GM23338 (cell line): ENCODE data around the gene NPAS2. TPM values are rescaled to one million over a fixed set of nuclear protein-coding genes. Genes with fewer than 3 reads are reported as not detected.

Experiments used
- ATAC-seq: fragments of 200-7000 bp; cut with Tn5 transposase; 3 replicates; pipeline ENCODE4 v1.9.1; 2020
- DNase-seq: peaks from one replicate; pipeline ENCODE4 v3.0.0-alpha.2; 2015; ENCODE audit warnings: low spot score
- H2AFZ ChIP-seq: fragments of 200-600 bp; sonication (generic); 2 replicates; pipeline ENCODE4 v1.8.0; 2016; ENCODE audit warnings: antibody characterized with exemption, mild to moderate bottlenecking, moderate library complexity
- H3F3A ChIP-seq: fragments of 200-600 bp; sonication (generic); replicated peaks from 2 replicates; pipeline ENCODE4 v1.8.0; 2017; ENCODE audit warnings: antibody characterized with exemption, mixed run types, low read depth
- H3K27ac ChIP-seq: fragments of 200-600 bp; sonication (generic); 2 replicates; pipeline ENCODE4 v1.6.1; 2016; ENCODE audit warnings: low read depth
- H3K27me3 ChIP-seq: fragments of 200-600 bp; sonication (generic); 2 replicates; pipeline ENCODE4 v1.8.0; 2016; ENCODE audit warnings: mild to moderate bottlenecking, mixed run types, moderate library complexity; ENCODE audit not compliant: insufficient read depth
- H3K36me3 ChIP-seq: fragments of 200-600 bp; sonication (generic); 2 replicates; pipeline ENCODE4 v1.8.0; 2016; ENCODE audit warnings: mild to moderate bottlenecking; ENCODE audit not compliant: insufficient read depth
- H3K4me1 ChIP-seq: fragments of 200-600 bp; sonication (generic); 2 replicates; pipeline ENCODE4 v1.8.0; 2016; ENCODE audit warnings: mild to moderate bottlenecking, moderate library complexity; ENCODE audit not compliant: insufficient read depth
- H3K4me2 ChIP-seq: fragments of 200-600 bp; sonication (generic); 2 replicates; pipeline ENCODE4 v1.7.1; 2017; ENCODE audit warnings: mixed run types
- H3K4me3 ChIP-seq: fragments of 200-600 bp; sonication (generic); 2 replicates; pipeline ENCODE4 v1.6.1; 2016; ENCODE audit warnings: mixed run types
- H3K79me2 ChIP-seq: fragments of 200-600 bp; sonication (generic); replicated peaks from 2 replicates; pipeline ENCODE4 v1.8.0; 2017; ENCODE audit warnings: mild to moderate bottlenecking; ENCODE audit not compliant: insufficient read depth
- H3K9me2 ChIP-seq: fragments of 200-600 bp; sonication (generic); 2 replicates; pipeline ENCODE4 v1.8.0; 2017; ENCODE audit not compliant: insufficient read depth
- H4K20me1 ChIP-seq: fragments of 200-600 bp; sonication (generic); replicated peaks from 2 replicates; pipeline ENCODE4 v1.8.0; 2017; ENCODE audit warnings: mild to moderate bottlenecking; ENCODE audit not compliant: insufficient read depth
- H3K27ac Mint-ChIP-seq: 2 replicates; pipeline ENCODE4 v1.8.0; 2020; ENCODE audit warnings: inconsistent platforms, mild to moderate bottlenecking, moderate library complexity, mixed read lengths
- H3K27me3 Mint-ChIP-seq: 3 replicates; pipeline ENCODE4 v1.8.0; 2022; ENCODE audit warnings: low read depth, mild to moderate bottlenecking, moderate library complexity, mixed read lengths, inconsistent platforms; ENCODE audit not compliant: insufficient read depth, poor library complexity
- H3K36me3 Mint-ChIP-seq: 3 replicates; pipeline ENCODE4 v1.8.0; 2021; ENCODE audit warnings: low read depth, mild to moderate bottlenecking, inconsistent platforms, moderate library complexity, mixed read lengths
- H3K4me1 Mint-ChIP-seq: 3 replicates; pipeline ENCODE4 v1.8.0; 2020; ENCODE audit warnings: mild to moderate bottlenecking, inconsistent platforms, mixed read lengths
- H3K4me3 Mint-ChIP-seq: 3 replicates; pipeline ENCODE4 v1.8.0; 2021; ENCODE audit warnings: moderate library complexity, mild to moderate bottlenecking, inconsistent platforms, mixed read lengths
- H3K9me3 Mint-ChIP-seq: 3 replicates; pipeline ENCODE4 v1.8.0; 2020; ENCODE audit warnings: moderate library complexity, mild to moderate bottlenecking, inconsistent platforms, mixed read lengths
- CREB1 ChIP-seq: fragments of 250-450 bp; sonication (Bioruptor Pico); IDR thresholded peaks from 2 replicates; pipeline ENCODE4 v1.5.0; 2020; ENCODE audit warnings: low read depth, mild to moderate bottlenecking, moderate library complexity
- CTCF ChIP-seq, 2 experiments: fragments of 200-600 bp in 1 of 2; sonication (generic) in 1 of 2; conservative IDR thresholded peaks; 2 replicates each; pipeline versions ENCODE4 v1.5.1 to v1.6.1; 2016 to 2017; ENCODE audit warnings: antibody characterized with exemption in 2 of 2, low read depth in 2 of 2, mild to moderate bottlenecking in 2 of 2, moderate library complexity in 1 of 2
- ETS1 ChIP-seq: IDR thresholded peaks from 2 replicates; pipeline ENCODE4 v1.6.1; 2016; ENCODE audit warnings: antibody characterized with exemption
- EZH2 ChIP-seq: fragments of 200-600 bp; sonication (generic); IDR thresholded peaks from one replicate; pipeline ENCODE4 v1.8.0; 2017; ENCODE audit warnings: antibody characterized with exemption, mild to moderate bottlenecking, low read depth; ENCODE audit not compliant: unreplicated experiment
- EZH2phosphoT487 ChIP-seq: fragments of 200-600 bp; sonication (generic); IDR thresholded peaks from one replicate; pipeline ENCODE4 v1.8.1; 2018; ENCODE audit warnings: antibody characterized with exemption; ENCODE audit not compliant: unreplicated experiment
- NANOG ChIP-seq: IDR thresholded peaks from 2 replicates; pipeline ENCODE4 v1.6.1; 2016; ENCODE audit warnings: antibody characterized with exemption, borderline replicate concordance
- POLR2AphosphoS5 ChIP-seq: IDR thresholded peaks from 2 replicates; pipeline ENCODE4 v1.6.1; 2016; ENCODE audit warnings: antibody characterized with exemption, low read depth
- STAT1 ChIP-seq: IDR thresholded peaks from one replicate; pipeline ENCODE4 v1.6.1; 2016; ENCODE audit warnings: antibody characterized with exemption; ENCODE audit not compliant: unreplicated experiment
- ZNF114 ChIP-seq: fragments of 250-450 bp; sonication (Bioruptor Pico); IDR thresholded peaks from 2 replicates; pipeline ENCODE4 v1.5.0; 2020; ENCODE audit warnings: mild to moderate bottlenecking, moderate library complexity
- ZNF331 ChIP-seq: fragments of 250-450 bp; sonication (Bioruptor Pico); IDR thresholded peaks from 2 replicates; pipeline ENCODE4 v1.5.0; 2020; ENCODE audit warnings: low read depth, mild to moderate bottlenecking, moderate library complexity
- ZNF462 ChIP-seq: fragments of 250-450 bp; sonication (Bioruptor Pico); IDR thresholded peaks from 2 replicates; pipeline ENCODE4 v1.5.0; 2020; ENCODE audit warnings: mild to moderate bottlenecking, moderate library complexity
- polyA plus RNA-seq: library from polyadenylated mRNA; unstranded; fragments of >200 nt; fragmentation: Nextera tagmentation; extraction: Ambion mirVana; gene quantifications from 2 replicates; pipeline ENCODE4 v1.2.1, GENCODE V29; 2016
- total RNA-seq: library from RNA; depleted of rRNA; stranded (reverse); fragments of >200 nt; shearing (Covaris generic); gene quantifications from 2 replicates; pipeline ENCODE4 v1.2.3, GENCODE V29; 2014

The NPAS2 gene
- total and polyA plus RNA-seq, 2 experiments from 2014 or later, result 0.56 to 1.1 TPM

GRCh38 chr2:100967716-100968115 is 147.8 kb downstream of the NPAS2 start (continued):
- no peak for TF ChIP-seq ETS1

GRCh38 chr2:100968146-100969145 is 148.5 kb downstream of the NPAS2 start:
- H3K27ac Mint-ChIP-seq, result no peak overlapping the region
- peak overlapping the region; percentile 43; the same call in 1 of the 2 replicates for H2AFZ ChIP-seq
- DNase-seq, result no peak
- H3K27me3 Mint-ChIP-seq, result peaks cover 3% of the 10 kb centered on the region
- H3K79me2 ChIP-seq, result no peaks in the 10 kb centered on the region
- peaks cover 6% of the 10 kb centered on the region; the same call in 2 of the 3 replicates for H3K4me1 Mint-ChIP-seq
- no peak overlapping the region for H3K4me3 ChIP-seq
- H3F3A ChIP-seq, result no peaks in the 10 kb centered on the region
- no peaks in the 10 kb centered on the region for H3K4me1 ChIP-seq
- no peaks in the 10 kb centered on the region for H3K36me3 Mint-ChIP-seq
- no peak overlapping the region for H3K4me3 Mint-ChIP-seq
- no peaks in the 10 kb centered on the region for H4K20me1 ChIP-seq
- no peak for TF ChIP-seq ZNF331 (CRISPR knock-in tag)
- no peak for TF ChIP-seq EZH2
- no peak for TF ChIP-seq POLR2AphosphoS5
- TF ChIP-seq NANOG, result no peak
- no peak for TF ChIP-seq CTCF (conservative IDR thresholded peaks at IDR 0.05; ENCODE audit: low read depth in 2 of 2)
- no peak for TF ChIP-seq EZH2phosphoT487
- no peak for TF ChIP-seq ZNF462 (CRISPR knock-in tag)
- no peak for TF ChIP-seq ZNF114 (CRISPR knock-in tag)
- TF ChIP-seq STAT1, result no peak
- no peak for TF ChIP-seq CREB1
- no peaks in the 10 kb centered on the region for H3K27me3 ChIP-seq
- H3K27ac ChIP-seq, result no peak overlapping the region
- no peaks in the 10 kb centered on the region for H3K36me3 ChIP-seq
- no peak for ATAC-seq
- H3K9me3 Mint-ChIP-seq, result no peaks in the 10 kb centered on the region
- H3K9me2 ChIP-seq, result peaks cover 8% of the 10 kb centered on the region; the same call in 1 of the 2 replicates
- no peak overlapping the region for H3K4me2 ChIP-seq
